Brain microvascular endothelial cell (primary cell): ENCODE measurements around the gene KCNH2.

Experiments used
- DNase-seq: peaks from one replicate; pipeline ENCODE4 v3.0.0-alpha.2; 2020
- H3K27ac ChIP-seq: fragments of 250-450 bp; sonication (Bioruptor Pico); 2 replicates; pipeline ENCODE4 v1.5.1; 2020; ENCODE audit warnings: mild to moderate bottlenecking, moderate library complexity
- H3K27me3 ChIP-seq: fragments of 250-450 bp; sonication (Bioruptor Pico); replicated peaks from 2 replicates; pipeline ENCODE4 v1.5.1; 2020; ENCODE audit warnings: mild to moderate bottlenecking
- H3K36me3 ChIP-seq: fragments of 250-450 bp; sonication (Bioruptor Pico); replicated peaks from 2 replicates; pipeline ENCODE4 v1.5.1; 2020; ENCODE audit warnings: mild to moderate bottlenecking
- H3K4me3 ChIP-seq: 2 replicates; pipeline ENCODE4 v1.5.1; 2011; ENCODE audit warnings: low read depth, mild to moderate bottlenecking, control low read depth, low read length, moderate library complexity
- in situ Hi-C: cut with HindIII; loops from 2 replicates; pipeline ENCODE4 v1.10.0; 2017; ENCODE audit warnings: low sequenced_read_pairs, low pct_ligation_motif_present
- TF ChIP-seq, protein P1 (sequence below): IDR thresholded peaks from 2 replicates; pipeline ENCODE4 v1.5.1; 2011; ENCODE audit warnings: low read depth, mild to moderate bottlenecking, moderate library complexity, low read length, control low read depth, inconsistent platforms; ENCODE audit errors: missing control alignments

The KCNH2 gene

DNA sequence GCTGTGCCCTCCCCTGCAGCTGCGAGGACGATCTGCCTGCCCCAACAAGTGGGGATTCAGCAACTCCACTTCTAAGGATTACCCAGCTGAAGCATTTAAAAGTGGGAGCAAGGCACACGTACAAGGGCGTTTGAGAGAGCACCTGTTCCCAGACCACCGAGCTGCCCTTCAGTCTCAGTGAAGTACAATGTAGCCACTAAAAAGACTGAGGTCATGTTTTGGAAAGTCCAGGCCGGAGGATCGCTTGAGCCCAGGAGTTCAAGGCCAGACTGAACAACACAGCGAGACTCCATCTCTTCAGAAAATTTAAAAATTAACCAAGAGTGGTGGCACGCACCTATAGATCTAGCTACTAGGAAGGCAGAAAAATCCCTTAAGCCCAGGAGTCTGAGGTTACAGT is 27.4 kb upstream of the KCNH2 start:
- in situ Hi-C loops = no loop called here
- DNase-seq = no peak
- no peak overlapping the region for H3K27ac ChIP-seq
- TF ChIP-seq, protein P1, sequence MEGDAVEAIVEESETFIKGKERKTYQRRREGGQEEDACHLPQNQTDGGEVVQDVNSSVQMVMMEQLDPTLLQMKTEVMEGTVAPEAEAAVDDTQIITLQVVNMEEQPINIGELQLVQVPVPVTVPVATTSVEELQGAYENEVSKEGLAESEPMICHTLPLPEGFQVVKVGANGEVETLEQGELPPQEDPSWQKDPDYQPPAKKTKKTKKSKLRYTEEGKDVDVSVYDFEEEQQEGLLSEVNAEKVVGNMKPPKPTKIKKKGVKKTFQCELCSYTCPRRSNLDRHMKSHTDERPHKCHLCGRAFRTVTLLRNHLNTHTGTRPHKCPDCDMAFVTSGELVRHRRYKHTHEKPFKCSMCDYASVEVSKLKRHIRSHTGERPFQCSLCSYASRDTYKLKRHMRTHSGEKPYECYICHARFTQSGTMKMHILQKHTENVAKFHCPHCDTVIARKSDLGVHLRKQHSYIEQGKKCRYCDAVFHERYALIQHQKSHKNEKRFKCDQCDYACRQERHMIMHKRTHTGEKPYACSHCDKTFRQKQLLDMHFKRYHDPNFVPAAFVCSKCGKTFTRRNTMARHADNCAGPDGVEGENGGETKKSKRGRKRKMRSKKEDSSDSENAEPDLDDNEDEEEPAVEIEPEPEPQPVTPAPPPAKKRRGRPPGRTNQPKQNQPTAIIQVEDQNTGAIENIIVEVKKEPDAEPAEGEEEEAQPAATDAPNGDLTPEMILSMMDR = no peak
- no peak overlapping the region for H3K4me3 ChIP-seq
- no peaks in the 10 kb centered on the region for H3K36me3 ChIP-seq
- H3K27me3 ChIP-seq = no peaks in the 10 kb centered on the region

DNA sequence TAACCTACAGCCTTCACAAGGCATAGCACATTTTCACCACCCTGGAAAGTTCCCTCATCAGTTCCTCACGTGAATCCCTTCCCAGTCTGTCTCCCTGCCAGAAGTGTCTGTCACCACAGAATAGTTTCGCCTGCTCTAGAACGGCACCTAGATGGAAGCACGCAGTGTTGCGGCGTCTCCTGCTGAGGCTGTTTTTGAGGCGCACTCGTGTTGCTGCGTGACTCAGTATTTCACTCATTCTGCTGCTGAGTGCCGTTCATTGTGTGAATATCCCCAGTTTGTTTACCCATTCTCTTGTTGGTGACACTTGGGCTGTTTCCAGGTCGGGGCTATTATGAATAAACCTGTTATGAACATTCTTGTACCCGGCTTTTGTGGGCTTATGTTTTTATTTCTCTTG is 25.5 kb upstream of the KCNH2 start:
- TF ChIP-seq, protein P1 = no peak
- Histone ChIP-seq H3K27me3 (no peaks in the 10 kb centered on the region), H3K27ac (no peak overlapping the region), H3K4me3 (no peak overlapping the region), H3K36me3 (no peaks in the 10 kb centered on the region)
- DNase-seq = no peak
- in situ Hi-C loops = no loop called here

DNA sequence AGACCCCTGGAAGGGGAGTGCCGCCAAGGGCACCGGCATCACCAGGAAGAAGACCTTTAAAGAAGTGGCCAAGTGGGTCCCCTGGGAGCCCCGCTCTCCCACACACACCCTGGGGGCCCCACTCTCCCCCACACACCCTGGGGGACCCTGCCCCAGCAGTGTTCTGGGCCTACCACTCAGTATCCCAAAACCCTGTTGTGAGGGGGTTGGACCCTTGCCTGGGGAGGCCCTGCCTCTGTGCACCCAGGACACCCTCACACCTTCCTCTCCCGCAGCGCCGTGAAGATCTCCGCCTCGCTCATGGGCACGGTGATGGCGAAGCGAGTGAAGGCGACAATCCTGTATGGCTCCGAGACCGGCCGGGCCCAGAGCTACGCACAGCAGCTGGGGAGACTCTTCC is 23.4 kb upstream of the KCNH2 start:
- in situ Hi-C loops = no loop called here
- Histone ChIP-seq H3K36me3 (no peaks in the 10 kb centered on the region), H3K27ac (no peak overlapping the region), H3K27me3 (no peaks in the 10 kb centered on the region), H3K4me3 (no peak overlapping the region)
- no peak for DNase-seq
- TF ChIP-seq, protein P1 = no peak

DNA sequence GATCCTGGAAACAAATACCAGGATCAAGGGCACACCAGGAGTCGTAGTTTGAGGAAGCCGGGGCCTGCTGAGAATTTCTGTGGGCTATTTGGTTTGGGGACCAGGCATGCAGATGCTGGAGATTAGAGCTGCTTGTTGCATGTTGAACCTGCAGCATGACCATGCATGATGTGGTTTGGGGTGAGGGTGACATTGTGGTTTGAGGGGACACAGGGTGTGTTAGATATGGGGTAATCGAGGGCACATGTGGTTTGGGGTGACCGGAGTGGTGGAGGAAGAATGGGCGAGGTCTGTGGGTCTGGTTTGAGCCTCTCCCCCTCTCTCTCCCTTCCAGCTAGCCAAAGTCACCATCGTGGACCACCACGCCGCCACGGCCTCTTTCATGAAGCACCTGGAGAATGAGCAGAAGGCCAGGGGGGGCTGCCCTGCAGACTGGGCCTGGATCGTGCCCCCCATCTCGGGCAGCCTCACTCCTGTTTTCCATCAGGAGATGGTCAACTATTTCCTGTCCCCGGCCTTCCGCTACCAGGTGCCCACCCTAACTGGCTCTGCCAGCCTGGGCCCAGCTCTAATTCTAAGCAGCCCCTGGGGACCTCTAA is 22.9 kb upstream of the KCNH2 start:
- TF ChIP-seq, protein P1 = no peak
- H3K36me3 ChIP-seq = no peaks in the 10 kb centered on the region
- H3K4me3 ChIP-seq = no peak overlapping the region
- H3K27ac ChIP-seq = no peak overlapping the region
- H3K27me3 ChIP-seq = no peaks in the 10 kb centered on the region
- no peak for DNase-seq
- in situ Hi-C loops = no loop called here

DNA sequence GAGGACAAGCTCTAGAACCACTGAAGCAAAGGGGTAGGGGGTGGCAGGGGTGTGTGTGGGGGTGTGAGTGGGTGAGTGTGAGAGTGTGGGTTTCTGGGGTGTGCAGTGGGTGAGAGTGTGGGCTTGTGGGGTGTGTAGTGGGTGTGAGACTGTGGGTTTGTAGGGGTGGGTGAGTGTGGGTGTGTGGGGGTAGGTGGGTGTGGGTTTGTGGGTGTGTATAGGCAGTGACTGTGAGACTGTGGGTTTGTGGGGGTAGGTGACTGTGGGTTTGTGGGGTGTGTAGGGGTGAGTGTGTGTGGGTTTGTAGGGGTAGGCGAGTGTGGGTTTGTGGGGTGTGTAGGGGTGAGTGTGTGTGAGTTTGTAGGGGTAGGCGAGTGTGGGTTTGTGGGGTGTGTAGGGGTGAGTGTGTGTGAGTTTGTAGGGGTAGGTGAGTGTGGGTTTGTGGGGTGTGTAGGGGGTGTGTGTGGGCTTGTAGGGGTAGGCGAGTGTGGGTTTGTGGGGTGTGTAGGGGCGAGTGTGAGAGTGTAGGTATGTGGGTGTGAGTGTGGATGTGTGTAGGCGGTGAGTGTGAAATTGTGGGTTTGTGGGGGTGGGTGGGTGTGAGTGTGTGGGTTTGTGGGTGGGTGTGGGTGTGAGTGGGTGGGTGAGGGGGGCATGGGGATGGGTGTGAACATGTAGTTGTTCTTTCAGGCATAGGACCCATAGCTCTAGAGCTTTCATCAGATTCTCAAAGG is 21.5 kb upstream of the KCNH2 start:
- TF ChIP-seq, protein P1 = no peak
- no peak for DNase-seq
- in situ Hi-C loops = no loop called here
- Histone ChIP-seq H3K4me3 (no peak overlapping the region), H3K27ac (no peak overlapping the region), H3K27me3 (no peaks in the 10 kb centered on the region), H3K36me3 (no peaks in the 10 kb centered on the region)
